ENCODE data around the gene AHNAK2. TPM values are rescaled to one million over a fixed set of nuclear protein-coding genes. Genes with fewer than 3 reads are reported as not detected.

The AHNAK2 gene
- total and polyA plus RNA-seq, 8 donors: 0.75 to 2.4 (median 1.4) TPM

DNA sequence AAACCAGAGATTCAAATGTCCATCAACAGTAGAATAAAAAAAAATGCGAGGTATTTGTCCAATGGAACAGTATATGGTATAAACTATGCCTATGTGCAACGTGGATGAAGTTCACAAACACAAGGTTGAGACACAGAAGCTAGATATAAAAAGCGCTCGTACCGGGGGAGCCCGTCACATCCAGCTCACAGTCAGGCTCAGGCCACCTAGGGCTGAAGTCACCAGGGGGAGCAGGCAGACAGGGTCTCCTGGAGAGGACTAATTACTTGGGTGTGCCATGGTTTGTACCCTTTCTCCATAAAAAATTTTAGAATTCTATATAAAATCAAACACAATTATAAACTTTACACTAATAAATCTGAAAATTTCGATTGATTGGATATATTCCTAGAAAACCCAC, 13.6 kb downstream of the AHNAK2 start:
- no peaks in the 10 kb centered on the region for H3K36me3 ChIP-seq
- H3K9me3 ChIP-seq: no peaks in the 10 kb centered on the region
- FAIRE-seq (no peak), ATAC-seq (no peak), DNase-seq (no peak)
- intact Hi-C loops (cut with DNase I): no loop called here
- H3K4me3 ChIP-seq: no peak overlapping the region
- H3K27ac ChIP-seq: no peak overlapping the region
- H3K27me3 ChIP-seq: no peaks in the 10 kb centered on the region
- WGBS, 2 donors: 81 to 82% methylated on average over 7 of the region's 7 CpGs
- H3K4me1 ChIP-seq: no peaks in the 10 kb centered on the region
- no peak for TF ChIP-seq CTCF (IDR thresholded peaks at IDR 0.05)

GRCh38 chr14:104957146-104958113, 20.7 kb downstream of the AHNAK2 start:
- H3K36me3 ChIP-seq: no peaks in the 10 kb centered on the region
- H3K4me1 ChIP-seq: no peaks in the 10 kb centered on the region
- no peak for TF ChIP-seq CTCF (IDR thresholded peaks at IDR 0.05)
- DNase-seq (peak in 2 of 6 donors; percentile 16 to 52), ATAC-seq (peak in 2 of 4 donors; percentile 29 to 30), FAIRE-seq (no peak)
- H3K27ac ChIP-seq: no peak overlapping the region
- no peaks in the 10 kb centered on the region for H3K9me3 ChIP-seq
- no peaks in the 10 kb centered on the region for H3K27me3 ChIP-seq
- no peak overlapping the region for H3K4me3 ChIP-seq
- intact Hi-C loops (cut with DNase I): no loop called here
- WGBS, 2 donors: 53 to 57% methylated on average over 25 of the region's 25 CpGs

GRCh38 chr14:104956290-104956890, 21.8 kb downstream of the AHNAK2 start:
- DNase-seq (peak in 2 of 6 donors; percentile 24 to 55), ATAC-seq (no peak), FAIRE-seq (no peak)
- H3K4me1 ChIP-seq: no peaks in the 10 kb centered on the region
- no peak for TF ChIP-seq CTCF (IDR thresholded peaks at IDR 0.05)
- H3K9me3 ChIP-seq: no peaks in the 10 kb centered on the region
- WGBS, 2 donors: 71 to 77% methylated on average over 14 of the region's 14 CpGs
- H3K4me3 ChIP-seq: no peak overlapping the region
- intact Hi-C loops (cut with DNase I): no loop called here
- no peaks in the 10 kb centered on the region for H3K27me3 ChIP-seq
- no peaks in the 10 kb centered on the region for H3K36me3 ChIP-seq
- H3K27ac ChIP-seq: no peak overlapping the region

DNA sequence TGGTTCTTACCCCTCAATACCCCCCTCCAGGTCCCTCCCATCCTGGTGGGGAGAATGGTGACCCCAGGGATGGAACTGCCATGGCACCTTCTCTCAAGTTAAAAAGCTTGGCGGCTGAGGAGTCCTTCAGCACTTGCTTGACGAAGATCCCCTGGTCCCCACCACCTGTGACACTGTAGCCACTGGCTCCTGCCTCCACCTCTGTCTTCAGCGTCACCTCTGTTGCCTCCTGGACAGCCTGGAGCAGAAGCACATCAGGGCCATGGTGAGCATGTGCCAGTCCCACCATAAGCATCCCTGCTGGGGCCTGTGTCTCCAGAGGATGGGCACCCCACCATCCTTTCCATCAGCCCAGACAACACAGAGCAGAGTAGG, 22.8 kb downstream of the AHNAK2 start:
- WGBS, 2 donors: 87 to 93% methylated on average over 3 of the region's 3 CpGs
- no peak overlapping the region for H3K27ac ChIP-seq
- FAIRE-seq (no peak), DNase-seq (peak in 1 of 6 donors; percentile 6), ATAC-seq (no peak)
- H3K27me3 ChIP-seq: no peaks in the 10 kb centered on the region
- intact Hi-C loops (cut with DNase I): no loop called here
- no peaks in the 10 kb centered on the region for H3K4me1 ChIP-seq
- H3K9me3 ChIP-seq: no peaks in the 10 kb centered on the region
- TF ChIP-seq CTCF (IDR thresholded peaks at IDR 0.05): no peak
- H3K36me3 ChIP-seq: no peaks in the 10 kb centered on the region
- no peak overlapping the region for H3K4me3 ChIP-seq

Data from pancreas (tissue), 10 donors.